HUES48 (cell line): Measurements from ENCODE around the gene SERPINB5.

Experiments
- H3K27ac ChIP-seq: one replicate; pipeline ENCODE4 v1.7.0; 2013; ENCODE audit warnings: low read depth, low read length, inconsistent platforms
- H3K27me3 ChIP-seq: 2 replicates; pipeline ENCODE4 v1.6.1; 2013; ENCODE audit warnings: mild to moderate bottlenecking, low read length; ENCODE audit not compliant: control insufficient read depth, insufficient read depth
- H3K36me3 ChIP-seq: 2 replicates; pipeline ENCODE4 v1.6.1; 2013; ENCODE audit warnings: low read length; ENCODE audit not compliant: control insufficient read depth, insufficient read depth
- H3K4me1 ChIP-seq: 2 replicates; pipeline ENCODE4 v1.6.1; 2013; ENCODE audit warnings: mild to moderate bottlenecking, low read length; ENCODE audit not compliant: control insufficient read depth, insufficient read depth
- H3K4me3 ChIP-seq: 2 replicates; pipeline ENCODE4 v1.5.1; 2013; ENCODE audit warnings: mild to moderate bottlenecking, low read depth, low read length
- H3K9ac ChIP-seq: 2 replicates; pipeline ENCODE4 v1.6.1; 2013; ENCODE audit warnings: mild to moderate bottlenecking, low read depth, low read length, moderate library complexity
- H3K9me3 ChIP-seq: 2 replicates; pipeline ENCODE4 v1.6.1; 2013; ENCODE audit warnings: low read length; ENCODE audit not compliant: control insufficient read depth, insufficient read depth

The SERPINB5 gene

DNA sequence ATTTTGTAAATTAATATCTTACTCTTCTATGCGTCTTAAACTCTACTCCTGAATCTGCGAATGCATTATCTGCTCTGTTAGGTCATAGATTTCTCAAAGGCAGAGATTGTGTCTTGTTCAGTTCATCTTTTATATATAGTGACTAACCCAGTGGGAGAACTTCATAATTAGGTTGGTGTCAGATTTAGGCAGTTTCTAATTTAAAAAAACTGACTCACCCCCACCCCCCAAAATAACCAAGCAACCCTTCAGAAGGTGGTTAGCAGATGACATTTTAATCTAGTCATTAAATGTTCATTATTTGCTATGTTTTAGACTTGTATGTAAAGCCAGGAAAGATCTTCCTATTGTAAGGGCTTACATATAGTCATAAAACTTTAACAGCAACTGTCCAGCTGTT is 75.8 kb downstream of the SERPINB5 start:
- Histone ChIP-seq H3K9ac (no peak overlapping the region), H3K27ac (no peak overlapping the region), H3K4me1 (no peaks in the 10 kb centered on the region), H3K27me3 (no peaks in the 10 kb centered on the region), H3K36me3 (no peaks in the 10 kb centered on the region), H3K9me3 (no peaks in the 10 kb centered on the region), H3K4me3 (no peak overlapping the region)

DNA sequence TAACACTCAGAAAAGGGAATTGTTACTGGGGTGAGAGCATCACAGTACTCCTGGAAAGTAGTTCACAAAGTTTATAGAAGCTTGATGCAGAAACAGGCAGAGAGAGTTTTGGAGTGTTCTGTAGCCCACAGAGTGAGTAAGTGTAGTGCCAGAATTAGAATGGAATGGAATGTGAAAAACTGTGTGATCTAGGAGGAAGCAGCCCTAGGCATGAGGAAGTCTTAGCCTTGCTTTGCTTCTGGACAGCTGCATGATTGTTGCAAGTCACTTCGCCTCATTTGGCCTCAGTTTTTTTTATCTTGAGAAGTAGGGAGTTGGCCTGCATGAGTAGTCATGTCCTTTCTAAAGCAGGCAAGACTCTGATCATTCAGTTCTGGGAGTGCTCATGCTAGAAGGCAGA is 76.3 kb downstream of the SERPINB5 start:
- Histone ChIP-seq H3K36me3 (no peaks in the 10 kb centered on the region), H3K27ac (no peak overlapping the region), H3K9me3 (no peaks in the 10 kb centered on the region), H3K4me3 (no peak overlapping the region), H3K9ac (no peak overlapping the region), H3K27me3 (no peaks in the 10 kb centered on the region), H3K4me1 (no peaks in the 10 kb centered on the region)
